HepG2 (cell line): ENCODE data around the gene MT1F. TPM values are rescaled to one million over a fixed set of nuclear protein-coding genes. Genes with fewer than 3 reads are reported as not detected.

Experiments
- ATF6 ChIP-seq: sonication (generic); formaldehyde crosslinking; conservative IDR thresholded peaks from 2 replicates; pipeline ENCODE4 v1.4.0; 2020; ENCODE audit warnings: missing genetic modification reagents
- CREB3 ChIP-seq: sonication (generic); formaldehyde crosslinking; IDR thresholded peaks from 2 replicates; pipeline ENCODE4 v1.5.0; 2020; ENCODE audit warnings: missing genetic modification reagents
- DBP ChIP-seq: sonication (generic); formaldehyde crosslinking; IDR thresholded peaks from 2 replicates; pipeline ENCODE4 v1.4.0; 2020; ENCODE audit warnings: missing genetic modification reagents; ENCODE audit errors: not compliant biosample characterization
- KAT2B ChIP-seq: fragments of 150-350 bp; IDR thresholded peaks from 2 replicates; pipeline ENCODE4 v1.6.1; 2014; ENCODE audit warnings: low read depth, low read length, borderline replicate concordance
- PREB ChIP-seq: sonication (generic); formaldehyde crosslinking; IDR thresholded peaks from 2 replicates; pipeline ENCODE4 v1.4.0; 2020; ENCODE audit warnings: missing genetic modification reagents
- RARG ChIP-seq: sonication (generic); formaldehyde crosslinking; IDR thresholded peaks from 2 replicates; pipeline ENCODE4 v1.4.0; 2020; ENCODE audit warnings: low read depth, mild to moderate bottlenecking, missing genetic modification reagents
- THAP9 ChIP-seq: sonication (generic); formaldehyde crosslinking; IDR thresholded peaks from 2 replicates; pipeline ENCODE4; 2020; ENCODE audit warnings: missing genetic modification reagents, mild to moderate bottlenecking, borderline replicate concordance
- TOE1 ChIP-seq: sonication (generic); formaldehyde crosslinking; IDR thresholded peaks from 2 replicates; pipeline ENCODE4 v1.4.0; 2020; ENCODE audit warnings: mild to moderate bottlenecking, missing genetic modification reagents
- ZBTB4 ChIP-seq: sonication (generic); formaldehyde crosslinking; IDR thresholded peaks from 2 replicates; pipeline ENCODE4 v1.4.0; 2020; ENCODE audit warnings: missing genetic modification reagents, mild to moderate bottlenecking, borderline replicate concordance
- ZNF180 ChIP-seq: sonication (generic); formaldehyde crosslinking; IDR thresholded peaks from 2 replicates; pipeline ENCODE4 v1.4.0; 2020; ENCODE audit warnings: low read depth, missing genetic modification reagents, borderline replicate concordance
- ZNF430 ChIP-seq: sonication (generic); formaldehyde crosslinking; IDR thresholded peaks from 2 replicates; pipeline ENCODE4 v1.9.0; 2021; ENCODE audit warnings: mild to moderate bottlenecking, missing genetic modification reagents
- ZNF598 ChIP-seq: sonication (generic); formaldehyde crosslinking; IDR thresholded peaks from 2 replicates; pipeline ENCODE4 v1.5.1; 2020; ENCODE audit warnings: mild to moderate bottlenecking, missing genetic modification reagents, borderline replicate concordance
- ZNF761 ChIP-seq: sonication (generic); formaldehyde crosslinking; conservative IDR thresholded peaks from 2 replicates; pipeline ENCODE4 v1.4.0; 2020; ENCODE audit warnings: mild to moderate bottlenecking, missing genetic modification reagents
- ZNF766 ChIP-seq: sonication (generic); formaldehyde crosslinking; IDR thresholded peaks from 2 replicates; pipeline ENCODE4 v1.5.0; 2020; ENCODE audit warnings: missing genetic modification reagents, borderline replicate concordance
- ZNF790 ChIP-seq: sonication (generic); formaldehyde crosslinking; IDR thresholded peaks from 2 replicates; pipeline ENCODE4 v1.8.0; 2022; ENCODE audit warnings: missing genetic modification reagents, mild to moderate bottlenecking, borderline replicate concordance
- polyA plus RNA-seq, 8 experiments: library from polyadenylated mRNA; depleted of rRNA in 3 of 8; stranded (reverse) in 7 of 8; unstranded in 1 of 8; fragments of >200 nt; fragmentation: Illumina TruSeq in 4 of 8; extraction: Trizol in 4 of 8; gene quantifications; 2 replicates each; pipeline versions ENCODE4 v1.2.1 to v1.2.3, GENCODE V29; 2011 to 2016; ENCODE audit warnings: low read depth in 4 of 8, missing spikeins in 1 of 8, mixed read lengths in 1 of 8; ENCODE audit not compliant: insufficient read depth in 1 of 8
- total RNA-seq, 5 experiments: library from RNA; depleted of rRNA; stranded (reverse); fragments of >200 nt; fragmentation: Illumina TruSeq; extraction: Trizol; gene quantifications; 2 replicates each; pipeline ENCODE4 v1.2.3, GENCODE V29; 2016; ENCODE audit warnings: low read depth in 1 of 5

Gene MT1F
- total and polyA plus RNA-seq, 2 of the 13 experiments (the other 11 are each of a cell fraction or from before 2014, with no cell fraction given): 1.9 to 169 TPM

- TF ChIP-seq CREB3 (CRISPR knock-in tag) (no peak), ZNF180 (CRISPR knock-in tag) (no peak), ATF6 (CRISPR knock-in tag) (no peak), TOE1 (CRISPR knock-in tag) (no peak), DBP (CRISPR knock-in tag) (no peak), THAP9 (CRISPR knock-in tag) (no peak), ZNF766 (CRISPR knock-in tag) (peak; percentile 26; the same call in 1 of the 2 replicates), ZNF761 (CRISPR knock-in tag) (0 out of 2 replicates have a peak, but pooled peaks have one; percentile 58), KAT2B (no peak), RARG (CRISPR knock-in tag) (no peak), ZNF430 (CRISPR knock-in tag) (no peak), ZNF790 (CRISPR knock-in tag) (no peak), PREB (CRISPR knock-in tag) (no peak), ZBTB4 (CRISPR knock-in tag) (no peak), ZNF598 (no peak)
These were observed 19.7 kb upstream of the MT1F start, which contains the start of gene MT1A (continued) for GRCh38 chr16:56637814-56638750.
